ENCODE results near the gene NOS1AP.

NOS1AP gene

DNA sequence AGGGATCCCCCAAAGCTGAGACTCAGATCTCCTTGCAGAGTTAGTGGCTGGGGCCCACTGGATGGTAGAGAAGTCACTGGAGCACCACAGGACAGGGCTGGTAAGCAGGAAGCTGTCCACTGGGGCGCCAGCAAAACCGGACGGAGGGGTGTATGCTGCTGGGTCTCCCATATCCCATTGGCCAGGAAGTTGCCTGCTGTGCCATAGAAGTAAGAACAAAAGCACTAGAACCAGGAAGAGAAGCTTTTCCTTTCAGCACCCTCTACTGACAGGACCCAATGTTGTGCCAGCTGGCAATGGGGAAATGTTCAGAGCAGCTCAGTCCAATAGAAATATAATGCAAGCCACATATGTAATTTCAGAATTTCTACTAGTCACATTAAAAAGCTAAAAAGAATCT, 160.6 kb downstream of the NOS1AP start:
- Histone ChIP-seq H3K9me2 (ENCODE audit: low read depth, low read length) (no peaks in the 10 kb centered on the region), H3K9ac (ENCODE audit: low read length) (no peak overlapping the region), H3K27ac (ENCODE audit: low read depth, low read length, poor library complexity, severe bottlenecking) (no peak overlapping the region), H3K9me3 (ENCODE audit: low read length) (no peaks in the 10 kb centered on the region), H3K4me2 (ENCODE audit: low read length) (no peak overlapping the region), H3F3A (ENCODE audit: insufficient read depth, low read length) (no peaks in the 10 kb centered on the region), H2AFZ (ENCODE audit: low read length) (no peak overlapping the region), H3K4me3 (ENCODE audit: low read depth, low read length, poor library complexity, severe bottlenecking) (no peak overlapping the region), H3K4me1 (ENCODE audit: insufficient read depth, low read length, severe bottlenecking) (no peaks in the 10 kb centered on the region), H4K20me1 (ENCODE audit: insufficient read depth, low read length) (no peaks in the 10 kb centered on the region), H3K36me3 (ENCODE audit: insufficient read depth, low read length) (no peaks in the 10 kb centered on the region), H3K27me3 (ENCODE audit: insufficient read depth, low read length) (no peaks in the 10 kb centered on the region), H3K79me2 (ENCODE audit: insufficient read depth, low read length) (no peaks in the 10 kb centered on the region)
- no peak; the same call in 1 of the 2 replicates for TF ChIP-seq CTCF (IDR thresholded peaks at IDR 0.05; ENCODE audit: low read length)
- TF ChIP-seq EZH2 (IDR thresholded peaks at IDR 0.05; ENCODE audit: borderline replicate concordance, low read length), result no peak

DNA sequence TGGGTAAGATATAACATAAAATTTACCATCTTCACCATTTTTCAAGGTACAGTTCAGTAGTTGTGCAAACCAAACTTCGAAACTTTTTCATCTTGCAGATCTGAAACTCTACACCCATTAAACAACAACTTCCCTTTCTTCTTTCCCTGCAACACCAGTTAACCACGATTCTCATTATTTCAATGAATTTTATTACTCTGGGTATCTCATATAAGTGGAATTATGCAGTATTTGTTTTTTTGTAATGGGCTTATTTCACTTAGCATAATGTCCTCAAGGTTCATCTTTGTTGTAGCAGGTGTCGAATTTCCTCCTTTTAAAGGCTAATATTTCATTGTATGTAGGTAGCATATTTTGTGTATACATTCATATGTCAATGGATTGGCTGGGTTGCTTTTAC, 161.0 kb downstream of the NOS1AP start:
- Histone ChIP-seq H3K79me2 (ENCODE audit: insufficient read depth, low read length) (no peaks in the 10 kb centered on the region), H3K9me2 (ENCODE audit: low read depth, low read length) (no peaks in the 10 kb centered on the region), H3K4me1 (ENCODE audit: insufficient read depth, low read length, severe bottlenecking) (no peaks in the 10 kb centered on the region), H3F3A (ENCODE audit: insufficient read depth, low read length) (no peaks in the 10 kb centered on the region), H3K4me3 (ENCODE audit: low read depth, low read length, poor library complexity, severe bottlenecking) (no peak overlapping the region), H4K20me1 (ENCODE audit: insufficient read depth, low read length) (no peaks in the 10 kb centered on the region), H3K27me3 (ENCODE audit: insufficient read depth, low read length) (no peaks in the 10 kb centered on the region), H2AFZ (ENCODE audit: low read length) (no peak overlapping the region), H3K4me2 (ENCODE audit: low read length) (no peak overlapping the region), H3K9ac (ENCODE audit: low read length) (no peak overlapping the region), H3K27ac (ENCODE audit: low read depth, low read length, poor library complexity, severe bottlenecking) (no peak overlapping the region), H3K36me3 (ENCODE audit: insufficient read depth, low read length) (no peaks in the 10 kb centered on the region), H3K9me3 (ENCODE audit: low read length) (no peaks in the 10 kb centered on the region)
- TF ChIP-seq EZH2 (IDR thresholded peaks at IDR 0.05; ENCODE audit: borderline replicate concordance, low read length), result no peak
- no peak for TF ChIP-seq CTCF (IDR thresholded peaks at IDR 0.05; ENCODE audit: low read length)

DNA sequence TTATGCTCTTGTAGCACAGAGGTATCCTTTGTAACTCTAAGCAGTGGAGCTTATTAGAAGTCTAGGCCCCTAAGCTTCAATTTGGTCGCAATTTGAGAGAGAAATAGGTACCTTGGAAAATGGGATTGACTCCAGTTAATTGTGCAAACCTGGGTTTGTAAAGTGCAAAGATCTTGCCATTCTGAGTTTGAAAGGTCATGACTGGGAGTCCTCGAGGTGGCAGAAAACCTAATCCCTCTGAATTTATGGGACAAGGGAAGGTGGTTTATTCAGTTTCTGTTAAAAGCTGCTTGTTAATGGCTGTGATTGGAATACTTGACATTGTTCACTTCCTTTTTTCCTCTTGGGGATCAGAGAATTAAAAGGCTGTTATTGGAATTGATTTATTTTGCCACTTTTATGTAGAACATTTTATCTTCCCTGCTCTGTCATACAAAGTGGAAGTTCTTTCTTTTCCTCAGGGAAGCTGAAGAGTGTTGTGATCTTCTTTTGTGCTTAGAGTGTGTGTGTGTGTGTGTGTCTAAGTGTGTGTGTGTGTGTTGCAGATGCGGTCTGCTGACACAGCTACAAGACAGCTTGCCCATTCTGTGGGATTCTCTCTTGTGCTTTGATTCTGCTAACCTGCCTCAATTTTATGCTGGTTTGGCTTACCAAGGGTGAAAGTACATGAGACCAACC, 162.7 kb downstream of the NOS1AP start:
- Histone ChIP-seq H3K9ac (ENCODE audit: low read length) (no peak overlapping the region), H3K79me2 (ENCODE audit: insufficient read depth, low read length) (no peaks in the 10 kb centered on the region), H3K27me3 (ENCODE audit: insufficient read depth, low read length) (no peaks in the 10 kb centered on the region), H3F3A (ENCODE audit: insufficient read depth, low read length) (no peaks in the 10 kb centered on the region), H2AFZ (ENCODE audit: low read length) (no peak overlapping the region), H3K9me2 (ENCODE audit: low read depth, low read length) (no peaks in the 10 kb centered on the region), H3K4me2 (ENCODE audit: low read length) (no peak overlapping the region), H4K20me1 (ENCODE audit: insufficient read depth, low read length) (no peaks in the 10 kb centered on the region), H3K4me3 (ENCODE audit: low read depth, low read length, poor library complexity, severe bottlenecking) (no peak overlapping the region), H3K4me1 (ENCODE audit: insufficient read depth, low read length, severe bottlenecking) (no peaks in the 10 kb centered on the region), H3K27ac (ENCODE audit: low read depth, low read length, poor library complexity, severe bottlenecking) (no peak overlapping the region), H3K36me3 (ENCODE audit: insufficient read depth, low read length) (no peaks in the 10 kb centered on the region), H3K9me3 (ENCODE audit: low read length) (no peaks in the 10 kb centered on the region)
- TF ChIP-seq CTCF (IDR thresholded peaks at IDR 0.05; ENCODE audit: low read length) (no peak), EZH2 (IDR thresholded peaks at IDR 0.05; ENCODE audit: borderline replicate concordance, low read length) (no peak)

Measured in OCI-LY1 (cell line).